ENCODE data around the gene B4GALT7.
"Not testable (repeated sequence)": the region's sequence is repeated elsewhere in the genome, so short reads cannot be mapped to it uniquely, and the experiment has no call there.

The B4GALT7 gene

GRCh38 chr5:177609076-177610059 is 9.4 kb downstream of the B4GALT7 start:
- no peak for DNase-seq (ENCODE audit: low read depth in 1 of 2, low spot score in 1 of 2)

- no peak for DNase-seq (ENCODE audit: low read depth in 1 of 2, low spot score in 1 of 2)
Observed at GRCh38 chr5:177610131-177610769, 10.3 kb downstream of the B4GALT7 start.

- DNase-seq (ENCODE audit: low read depth in 1 of 2, low spot score in 1 of 2): no peak
Observed at GRCh38 chr5:177610770-177611445, 11.0 kb downstream of the B4GALT7 start.

DNA sequence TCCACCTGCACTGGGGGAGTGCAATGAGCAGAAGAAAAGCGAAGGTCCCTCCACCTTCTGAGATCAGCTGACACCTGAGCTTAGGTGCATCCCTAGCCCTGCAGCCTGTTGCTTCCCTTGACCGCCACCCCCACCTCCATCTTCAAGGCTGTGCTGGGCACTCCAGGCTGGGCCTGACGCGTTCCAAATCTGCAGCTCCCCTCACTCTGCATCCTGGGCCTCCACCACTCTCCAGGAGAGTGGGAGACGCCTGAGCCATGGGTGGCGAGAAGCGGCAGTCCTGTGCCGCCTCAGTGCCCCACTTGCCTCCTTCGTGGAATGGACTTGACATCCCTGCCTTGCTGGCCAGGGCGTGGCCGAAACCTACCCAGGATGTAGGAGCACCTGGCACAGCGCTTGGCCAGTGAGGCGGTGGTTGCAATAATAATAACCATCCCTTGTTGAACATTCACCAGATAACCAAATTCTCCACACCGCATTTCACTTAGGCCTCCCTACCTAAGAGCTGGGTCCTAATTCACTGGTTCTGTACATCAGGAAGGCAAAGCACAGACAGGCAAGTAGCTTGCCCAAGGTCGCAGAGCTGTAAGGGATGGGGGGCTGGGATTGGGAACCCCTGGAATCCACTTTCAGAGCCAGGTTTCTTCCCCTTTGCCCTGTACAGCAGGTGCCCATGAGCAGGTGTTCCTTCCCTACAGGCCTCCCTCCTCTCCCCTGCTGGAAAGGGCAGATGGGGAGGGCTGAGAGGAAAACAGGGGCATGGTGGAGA is 11.7 kb downstream of the B4GALT7 start:
- no peak for DNase-seq (ENCODE audit: low read depth in 1 of 2, low spot score in 1 of 2)

GRCh38 chr5:177612215-177612673 is 12.3 kb downstream of the B4GALT7 start:
- DNase-seq (ENCODE audit: low read depth in 1 of 2, low spot score in 1 of 2): no peak

DNA sequence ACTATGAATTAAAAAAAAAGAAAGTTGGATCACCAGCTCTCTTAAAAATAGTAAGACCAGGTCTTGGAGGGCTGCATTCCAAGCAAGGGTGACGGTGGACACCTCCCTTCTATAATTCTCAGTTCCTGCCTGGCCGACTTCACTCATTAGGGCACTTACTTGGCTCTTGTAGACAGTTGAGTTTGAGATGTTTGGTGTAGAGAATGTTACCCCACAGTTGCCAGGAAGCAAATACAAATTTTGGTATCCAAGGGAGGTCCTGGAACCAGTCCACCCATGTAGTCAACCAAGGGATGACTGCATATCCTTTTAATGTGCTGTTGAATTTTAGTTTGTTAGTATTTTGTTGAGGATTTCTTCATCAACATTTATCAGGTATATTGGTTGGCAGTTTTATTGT is 20.6 kb downstream of the B4GALT7 start:
- DNase-seq (ENCODE audit: low read depth in 1 of 2, low spot score in 1 of 2): no peak

GRCh38 chr5:177624172-177624571 is 24.2 kb downstream of the B4GALT7 start:
- DNase-seq (ENCODE audit: low read depth in 1 of 2, low spot score in 1 of 2): not testable (repeated sequence)

- DNase-seq (ENCODE audit: low read depth in 1 of 2, low spot score in 1 of 2): not testable (repeated sequence)
Observed at GRCh38 chr5:177630186-177630585, 30.3 kb downstream of the B4GALT7 start.

GRCh38 chr5:177634912-177635311 is 35.0 kb downstream of the B4GALT7 start:
- not testable (repeated sequence) for DNase-seq (ENCODE audit: low read depth in 1 of 2, low spot score in 1 of 2)

- not testable (repeated sequence) for DNase-seq (ENCODE audit: low read depth in 1 of 2, low spot score in 1 of 2)
Observed at GRCh38 chr5:177645462-177645861, 45.5 kb downstream of the B4GALT7 start.

DNA sequence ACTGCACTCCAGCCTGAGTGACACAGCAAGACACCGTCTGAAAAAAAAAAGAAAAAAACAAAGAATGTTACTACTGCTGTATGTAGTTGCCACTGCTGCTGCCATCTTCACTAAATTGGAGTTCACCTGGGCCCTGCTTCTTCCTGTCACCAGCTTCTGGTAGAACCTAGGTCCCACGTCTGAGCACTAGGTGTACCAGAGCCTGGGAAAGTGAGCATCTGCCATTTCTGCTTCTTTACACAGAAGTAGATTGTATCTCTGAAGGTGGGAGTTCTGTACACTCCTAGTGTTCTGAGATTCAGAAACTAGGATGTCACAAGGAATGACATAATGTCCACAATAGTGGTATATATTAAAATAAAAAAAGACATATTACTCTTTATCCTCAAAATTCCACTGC is 51.3 kb downstream of the B4GALT7 start:
- DNase-seq (ENCODE audit: low read depth in 1 of 2, low spot score in 1 of 2): not testable (repeated sequence)

- not testable (repeated sequence) for DNase-seq (ENCODE audit: low read depth in 1 of 2, low spot score in 1 of 2)
Observed at GRCh38 chr5:177657846-177658245, 57.9 kb downstream of the B4GALT7 start.

DNA sequence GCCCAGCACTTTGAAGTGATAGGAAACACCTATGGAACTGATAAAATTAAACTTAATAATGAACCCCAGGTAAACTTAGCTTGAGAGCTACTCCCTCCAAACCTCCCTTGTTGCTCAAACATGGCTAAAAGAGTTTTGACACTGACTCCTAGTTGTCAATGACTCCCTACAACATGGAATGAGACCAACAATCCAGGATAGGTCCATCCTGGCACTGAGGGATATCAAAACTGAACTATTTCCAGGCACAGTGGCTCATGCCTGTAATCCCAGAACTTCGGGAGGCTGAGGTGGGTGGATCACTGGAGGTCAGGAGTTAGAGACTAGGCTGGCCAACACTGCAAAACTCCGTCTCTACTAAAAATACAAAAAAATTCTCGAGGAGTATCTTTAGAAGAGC is 58.6 kb downstream of the B4GALT7 start:
- not testable (repeated sequence) for DNase-seq (ENCODE audit: low read depth in 1 of 2, low spot score in 1 of 2)

Measured in stimulated activated CD4-positive, alpha-beta T cell treated with anti-CD3 and anti-CD28 coated beads, Interleukin-15, amount 100 ng/mL, for 1 hour (primary cell).